PFSK-1 (cell line): ENCODE data around the gene PODN.

Experiments used
- FOXP2 ChIP-seq: optimal IDR thresholded peaks from 2 replicates; pipeline ENCODE3; 2011; ENCODE audit warnings: borderline replicate concordance, control low read depth, inconsistent platforms; ENCODE audit not compliant: insufficient read depth; ENCODE audit errors: extremely low read length, extremely low read depth
- POLR2AphosphoS5 ChIP-seq: IDR thresholded peaks from 2 replicates; pipeline ENCODE4 v1.6.1; 2012; ENCODE audit warnings: low read depth, mild to moderate bottlenecking, control low read depth, low read length, moderate library complexity
- SIN3A ChIP-seq: IDR thresholded peaks from 2 replicates; pipeline ENCODE4 v1.6.1; 2012; ENCODE audit warnings: mild to moderate bottlenecking, low read length, moderate library complexity, borderline replicate concordance; ENCODE audit not compliant: insufficient read depth
- TAF1 ChIP-seq: IDR thresholded peaks from 2 replicates; pipeline ENCODE4 v1.6.1; 2012; ENCODE audit warnings: low read length, control low read depth, borderline replicate concordance; ENCODE audit not compliant: insufficient read depth
- TF ChIP-seq, protein P1 (sequence below), 2 experiments: IDR thresholded peaks; 2 replicates each; pipeline versions ENCODE4 v1.6.1 to v1.8.0; 2011 to 2012; ENCODE audit warnings: low read depth in 2 of 2, low read length in 2 of 2, control low read depth in 1 of 2, inconsistent platforms in 1 of 2, mild to moderate bottlenecking in 1 of 2, moderate library complexity in 1 of 2; ENCODE audit not compliant: insufficient read depth in 1 of 2

PODN gene

DNA sequence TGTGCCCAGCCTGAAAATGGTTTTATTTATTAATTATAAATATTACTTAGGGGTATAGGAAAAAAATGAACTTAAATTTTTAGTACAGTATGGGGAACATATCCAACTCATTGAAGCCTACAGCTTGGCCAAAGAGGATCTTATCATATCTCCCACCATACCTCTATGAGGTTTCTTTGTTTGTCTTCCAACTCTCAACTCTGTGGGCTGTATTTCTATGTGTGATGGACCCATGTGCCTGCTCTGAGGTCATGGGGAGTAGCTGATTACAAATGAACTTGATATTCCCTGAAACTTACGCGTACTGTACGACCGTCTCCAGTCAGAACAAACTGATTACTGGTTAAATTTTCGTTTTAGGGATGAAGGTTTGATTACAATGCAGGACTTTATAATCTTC, 41.4 kb upstream of the PODN start:
- TF ChIP-seq, protein P1, sequence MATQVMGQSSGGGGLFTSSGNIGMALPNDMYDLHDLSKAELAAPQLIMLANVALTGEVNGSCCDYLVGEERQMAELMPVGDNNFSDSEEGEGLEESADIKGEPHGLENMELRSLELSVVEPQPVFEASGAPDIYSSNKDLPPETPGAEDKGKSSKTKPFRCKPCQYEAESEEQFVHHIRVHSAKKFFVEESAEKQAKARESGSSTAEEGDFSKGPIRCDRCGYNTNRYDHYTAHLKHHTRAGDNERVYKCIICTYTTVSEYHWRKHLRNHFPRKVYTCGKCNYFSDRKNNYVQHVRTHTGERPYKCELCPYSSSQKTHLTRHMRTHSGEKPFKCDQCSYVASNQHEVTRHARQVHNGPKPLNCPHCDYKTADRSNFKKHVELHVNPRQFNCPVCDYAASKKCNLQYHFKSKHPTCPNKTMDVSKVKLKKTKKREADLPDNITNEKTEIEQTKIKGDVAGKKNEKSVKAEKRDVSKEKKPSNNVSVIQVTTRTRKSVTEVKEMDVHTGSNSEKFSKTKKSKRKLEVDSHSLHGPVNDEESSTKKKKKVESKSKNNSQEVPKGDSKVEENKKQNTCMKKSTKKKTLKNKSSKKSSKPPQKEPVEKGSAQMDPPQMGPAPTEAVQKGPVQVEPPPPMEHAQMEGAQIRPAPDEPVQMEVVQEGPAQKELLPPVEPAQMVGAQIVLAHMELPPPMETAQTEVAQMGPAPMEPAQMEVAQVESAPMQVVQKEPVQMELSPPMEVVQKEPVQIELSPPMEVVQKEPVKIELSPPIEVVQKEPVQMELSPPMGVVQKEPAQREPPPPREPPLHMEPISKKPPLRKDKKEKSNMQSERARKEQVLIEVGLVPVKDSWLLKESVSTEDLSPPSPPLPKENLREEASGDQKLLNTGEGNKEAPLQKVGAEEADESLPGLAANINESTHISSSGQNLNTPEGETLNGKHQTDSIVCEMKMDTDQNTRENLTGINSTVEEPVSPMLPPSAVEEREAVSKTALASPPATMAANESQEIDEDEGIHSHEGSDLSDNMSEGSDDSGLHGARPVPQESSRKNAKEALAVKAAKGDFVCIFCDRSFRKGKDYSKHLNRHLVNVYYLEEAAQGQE (IDR thresholded peaks at IDR 0.05; ENCODE audit: insufficient read depth in 1 of 2, low read depth in 2 of 2, low read length in 2 of 2): no peak
- TF ChIP-seq POLR2AphosphoS5 (no peak), FOXP2 (no peak), SIN3A (no peak), TAF1 (no peak)

DNA sequence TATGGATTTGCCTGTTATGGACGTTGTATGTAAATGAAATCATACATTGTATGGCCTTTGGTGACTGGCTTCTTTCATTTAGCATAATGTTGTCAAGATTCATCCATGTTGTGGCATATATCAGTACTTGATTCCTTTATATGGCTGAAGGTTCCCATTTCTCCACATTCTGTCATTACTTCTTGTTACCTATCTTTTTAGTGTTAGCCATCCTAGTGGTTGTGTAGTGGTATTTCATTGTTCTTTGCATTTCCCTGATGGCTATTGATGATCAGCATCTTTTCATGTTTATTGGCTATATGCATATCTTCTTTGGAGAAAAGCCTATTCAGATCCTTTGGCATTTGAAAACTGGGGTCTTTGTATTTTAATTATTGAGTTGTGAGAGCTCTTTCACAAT, 39.8 kb upstream of the PODN start:
- TF ChIP-seq TAF1: no peak
- TF ChIP-seq, protein P1 (IDR thresholded peaks at IDR 0.05; ENCODE audit: insufficient read depth in 1 of 2, low read depth in 2 of 2, low read length in 2 of 2): no peak

DNA sequence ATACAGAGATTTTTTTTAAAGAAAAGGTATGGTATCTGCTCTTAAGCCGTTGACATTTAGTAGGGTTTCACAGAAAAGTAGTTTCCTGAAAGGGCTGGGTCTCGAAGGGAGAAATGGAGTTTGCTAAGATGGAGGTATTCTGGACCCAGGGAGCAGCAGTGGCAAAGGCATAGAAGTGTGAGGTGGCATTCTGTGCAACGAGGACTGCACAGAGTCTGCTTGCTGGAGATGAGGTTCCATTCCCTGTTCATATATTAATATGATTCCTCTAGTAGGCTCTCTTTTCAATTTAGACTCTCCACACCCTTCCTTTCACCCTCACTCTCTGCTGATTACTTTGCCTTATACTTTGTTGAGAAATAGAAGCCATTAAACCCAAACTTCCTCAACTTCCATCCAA, 38.5 kb upstream of the PODN start:
- TF ChIP-seq POLR2AphosphoS5 (no peak), FOXP2 (no peak), SIN3A (no peak), TAF1 (no peak)
- TF ChIP-seq, protein P1 (IDR thresholded peaks at IDR 0.05; ENCODE audit: insufficient read depth in 1 of 2, low read depth in 2 of 2, low read length in 2 of 2): no peak

DNA sequence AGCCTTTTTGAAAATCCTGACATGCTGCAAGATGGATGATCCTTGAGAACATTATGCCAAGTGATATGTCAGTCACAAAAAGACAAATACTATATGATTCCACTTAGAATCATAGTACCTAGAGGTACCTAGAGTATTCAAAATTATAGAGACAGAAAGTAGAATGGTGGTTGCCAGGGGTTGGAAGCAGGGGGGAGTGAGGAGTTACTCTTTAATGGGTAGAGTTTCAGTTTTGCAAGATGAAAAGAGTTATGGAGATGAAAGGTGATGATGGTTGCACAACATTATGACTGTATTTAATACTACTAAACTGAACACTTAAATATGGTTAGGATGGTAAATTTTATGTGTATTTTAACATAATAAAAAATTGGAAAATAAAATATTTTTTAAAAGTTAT, 37.9 kb upstream of the PODN start:
- TF ChIP-seq FOXP2 (no peak), POLR2AphosphoS5 (no peak), TAF1 (no peak), SIN3A (no peak)
- TF ChIP-seq, protein P1 (IDR thresholded peaks at IDR 0.05; ENCODE audit: insufficient read depth in 1 of 2, low read depth in 2 of 2, low read length in 2 of 2): no peak

DNA sequence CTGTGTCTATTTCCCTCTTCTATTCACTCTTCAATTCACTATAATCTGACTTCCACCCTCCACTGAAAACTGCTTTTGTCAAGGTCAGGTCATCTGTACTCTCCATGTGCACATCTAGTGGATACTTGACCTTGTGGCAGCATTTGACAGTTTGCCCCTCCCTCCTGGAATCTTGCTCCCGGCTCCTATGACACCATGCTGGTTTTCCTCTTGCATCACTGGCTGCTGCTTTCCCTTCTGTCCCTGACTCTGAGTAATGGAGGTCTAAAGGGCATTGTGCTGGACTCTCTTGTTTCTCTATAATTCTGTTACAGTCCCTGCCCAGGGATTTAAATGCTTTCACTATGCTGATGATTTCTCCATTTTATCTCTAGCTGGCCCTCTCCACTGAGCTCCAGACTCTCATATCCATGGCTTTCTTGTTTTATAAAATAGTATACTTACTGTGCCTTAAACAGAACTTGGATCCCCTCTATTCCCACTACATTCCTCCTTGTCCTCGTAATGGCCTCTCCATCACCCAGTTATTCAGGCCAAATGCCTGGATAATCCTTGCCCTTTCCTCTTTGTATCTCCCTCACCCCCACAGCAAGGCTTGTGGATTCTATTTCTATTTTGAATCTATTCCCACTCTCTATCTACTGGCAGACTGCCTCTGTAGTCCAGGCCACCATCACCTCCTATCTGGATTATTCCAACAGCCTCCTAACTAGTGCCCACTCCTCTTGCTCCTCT, 36.8 kb upstream of the PODN start:
- TF ChIP-seq, protein P1 (IDR thresholded peaks at IDR 0.05; ENCODE audit: insufficient read depth in 1 of 2, low read depth in 2 of 2, low read length in 2 of 2): no peak
- TF ChIP-seq TAF1 (no peak), POLR2AphosphoS5 (no peak), FOXP2 (no peak)
